MM.1S (cell line): ENCODE results near the gene ARHGAP8.
"Not testable (repeated sequence)": the region's sequence is repeated elsewhere in the genome, so short reads cannot be mapped to it uniquely, and the experiment has no call there.

Experiments
- DNase-seq: peaks from one replicate; pipeline ENCODE4 v3.0.0-alpha.2; 2015
- H2AFZ ChIP-seq: fragments of 300-600 bp; sonication (generic); 2 replicates; pipeline ENCODE4 v1.6.0; 2016; ENCODE audit warnings: antibody characterized with exemption, low read length
- H3F3A ChIP-seq: fragments of 300-600 bp; sonication (generic); 2 replicates; pipeline ENCODE4 v1.6.1; 2016; ENCODE audit warnings: mild to moderate bottlenecking, antibody characterized with exemption, low read length, moderate library complexity, mixed read lengths; ENCODE audit not compliant: insufficient read depth
- H3K27ac ChIP-seq: fragments of 300-600 bp; sonication (generic); 2 replicates; pipeline ENCODE4 v1.5.1; 2016; ENCODE audit warnings: mild to moderate bottlenecking, low read length
- H3K27me3 ChIP-seq: fragments of 300-600 bp; sonication (generic); replicated peaks from 2 replicates; pipeline ENCODE4 v1.6.0; 2016; ENCODE audit warnings: low read length; ENCODE audit not compliant: insufficient read depth
- H3K36me3 ChIP-seq: fragments of 300-600 bp; sonication (generic); replicated peaks from 2 replicates; pipeline ENCODE4 v1.6.1; 2016; ENCODE audit warnings: mild to moderate bottlenecking, low read length, mixed read lengths; ENCODE audit not compliant: insufficient read depth
- H3K4me1 ChIP-seq: fragments of 300-600 bp; sonication (generic); 2 replicates; pipeline ENCODE4 v1.6.1; 2016; ENCODE audit warnings: low read length, mixed read lengths
- H3K4me2 ChIP-seq: fragments of 300-600 bp; sonication (generic); 2 replicates; pipeline ENCODE4 v1.6.0; 2016; ENCODE audit warnings: low read depth, low read length
- H3K4me3 ChIP-seq: fragments of 300-600 bp; sonication (generic); 2 replicates; pipeline ENCODE4 v1.5.1; 2016; ENCODE audit warnings: low read length, mixed read lengths
- H3K79me2 ChIP-seq: fragments of 300-600 bp; sonication (generic); 2 replicates; pipeline ENCODE4 v1.6.1; 2016; ENCODE audit warnings: mixed run types, low read length, mixed read lengths
- H3K9ac ChIP-seq: fragments of 300-600 bp; sonication (generic); 2 replicates; pipeline ENCODE4 v1.6.1; 2016; ENCODE audit warnings: low read length, mixed read lengths
- H3K9me2 ChIP-seq: fragments of 300-600 bp; sonication (generic); replicated peaks from 2 replicates; pipeline ENCODE4 v1.6.1; 2016; ENCODE audit warnings: mild to moderate bottlenecking, low read length, mixed read lengths; ENCODE audit not compliant: insufficient read depth
- H3K9me3 ChIP-seq: fragments of 300-600 bp; sonication (generic); replicated peaks from 2 replicates; pipeline ENCODE4 v1.6.1; 2016; ENCODE audit warnings: mild to moderate bottlenecking, low read length, mixed read lengths; ENCODE audit not compliant: insufficient read depth
- H4K20me1 ChIP-seq: fragments of 300-600 bp; sonication (generic); 2 replicates; pipeline ENCODE4 v1.6.1; 2016; ENCODE audit warnings: mild to moderate bottlenecking, low read length, moderate library complexity, mixed read lengths; ENCODE audit not compliant: insufficient read depth
- CTCF ChIP-seq: fragments of 300-600 bp; sonication (generic); IDR thresholded peaks from 2 replicates; pipeline ENCODE4 v1.5.1; 2016; ENCODE audit warnings: antibody characterized with exemption, low read length, mixed read lengths
- EZH2 ChIP-seq: fragments of 300-600 bp; sonication (generic); optimal IDR thresholded peaks from 2 replicates; pipeline ENCODE3; 2017; ENCODE audit warnings: low read depth, mild to moderate bottlenecking, antibody characterized with exemption, low read length, mixed read lengths
- EZH2phosphoT487 ChIP-seq: fragments of 300-600 bp; sonication (generic); IDR thresholded peaks from 2 replicates; pipeline ENCODE4 v1.6.1; 2018; ENCODE audit warnings: antibody characterized with exemption, low read length

The ARHGAP8 gene

DNA sequence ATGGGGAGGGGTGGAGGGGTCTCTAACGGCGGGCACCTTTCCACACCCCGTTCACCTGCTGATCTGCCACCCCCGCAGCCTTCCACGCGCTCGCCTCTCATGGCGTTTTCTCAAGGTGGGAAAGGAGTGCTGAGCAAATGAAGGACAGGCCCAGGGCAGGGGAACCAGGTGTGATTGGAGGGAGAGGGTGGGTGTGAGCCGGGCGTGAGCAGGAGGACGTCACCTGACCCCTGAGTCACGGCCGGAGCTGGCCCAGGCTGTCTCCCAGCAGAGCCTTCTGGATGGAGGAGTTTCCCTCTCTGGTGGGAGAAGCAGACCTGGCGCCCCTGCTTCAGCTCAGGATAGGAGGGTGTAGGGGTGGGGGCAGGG, 14.0 kb upstream of the ARHGAP8 start:
- no peak overlapping the region for H2AFZ ChIP-seq

GRCh38 chr22:44739024-44739423, 13.4 kb upstream of the ARHGAP8 start:
- no peak overlapping the region for H3K4me2 ChIP-seq
- H3K36me3 ChIP-seq: no peaks in the 10 kb centered on the region
- no peak overlapping the region for H3K9ac ChIP-seq
- TF ChIP-seq CTCF (no peak), EZH2 (no peak), EZH2phosphoT487 (no peak)
- peaks cover 65% of the 10 kb centered on the region for H3K27me3 ChIP-seq
- DNase-seq: no peak
- no peak overlapping the region for H3K27ac ChIP-seq
- no peak overlapping the region for H3K4me3 ChIP-seq
- H3F3A ChIP-seq: no peaks in the 10 kb centered on the region
- H3K9me2 ChIP-seq: no peaks in the 10 kb centered on the region
- no peaks in the 10 kb centered on the region for H3K4me1 ChIP-seq
- no peak overlapping the region for H2AFZ ChIP-seq
- H4K20me1 ChIP-seq: no peaks in the 10 kb centered on the region
- no peaks in the 10 kb centered on the region for H3K79me2 ChIP-seq
- no peaks in the 10 kb centered on the region for H3K9me3 ChIP-seq

More for the DNA sequence above, 14.0 kb upstream of the ARHGAP8 start:
- H3K4me2 ChIP-seq: no peak overlapping the region
- no peaks in the 10 kb centered on the region for H3K36me3 ChIP-seq
- H3K27ac ChIP-seq: no peak overlapping the region
- no peaks in the 10 kb centered on the region for H3K79me2 ChIP-seq
- H3F3A ChIP-seq: no peaks in the 10 kb centered on the region
- H4K20me1 ChIP-seq: no peaks in the 10 kb centered on the region
- DNase-seq: no peak
- peaks cover 63% of the 10 kb centered on the region for H3K27me3 ChIP-seq
- no peaks in the 10 kb centered on the region for H3K9me3 ChIP-seq
- H3K4me1 ChIP-seq: no peaks in the 10 kb centered on the region
- no peak for TF ChIP-seq CTCF
- TF ChIP-seq EZH2: no peak
- TF ChIP-seq EZH2phosphoT487: no peak
- H3K9ac ChIP-seq: no peak overlapping the region
- H3K4me3 ChIP-seq: no peak overlapping the region
- H3K9me2 ChIP-seq: no peaks in the 10 kb centered on the region

GRCh38 chr22:44739666-44740065, 12.7 kb upstream of the ARHGAP8 start:
- not testable (repeated sequence) for DNase-seq, H3K79me2 ChIP-seq, H3K36me3 ChIP-seq, H3K4me3 ChIP-seq, H3K4me1 ChIP-seq, H3K27ac ChIP-seq, H3K9me2 ChIP-seq, H3K9me3 ChIP-seq, H4K20me1 ChIP-seq, H2AFZ ChIP-seq, H3K9ac ChIP-seq, H3F3A ChIP-seq, H3K4me2 ChIP-seq
- H3K27me3 ChIP-seq: peaks cover 64% of the 10 kb centered on the region

GRCh38 chr22:44740307-44740706, 12.1 kb upstream of the ARHGAP8 start:
- no peak overlapping the region for H2AFZ ChIP-seq
- H3K27me3 ChIP-seq: peaks cover 60% of the 10 kb centered on the region
- H3K27ac ChIP-seq: no peak overlapping the region

More at GRCh38 chr22:44740307-44740706, 12.1 kb upstream of the ARHGAP8 start:
- Histone ChIP-seq H3F3A (no peaks in the 10 kb centered on the region), H3K9ac (no peak overlapping the region), H4K20me1 (no peaks in the 10 kb centered on the region), H3K4me3 (no peak overlapping the region), H3K4me2 (no peak overlapping the region), H3K9me3 (no peaks in the 10 kb centered on the region), H3K79me2 (no peaks in the 10 kb centered on the region), H3K36me3 (no peaks in the 10 kb centered on the region), H3K4me1 (no peaks in the 10 kb centered on the region), H3K9me2 (no peaks in the 10 kb centered on the region)
- TF ChIP-seq CTCF: no peak
- no peak for TF ChIP-seq EZH2phosphoT487
- no peak for TF ChIP-seq EZH2
- no peak for DNase-seq
